PC-9 (cell line): ENCODE data around the gene TMEM42. TPM values are rescaled to one million over a fixed set of nuclear protein-coding genes. Genes with fewer than 3 reads are reported as not detected.

ENCODE experiments used
- BruUV-seq: library from RNA; stranded (reverse); fragments of 400-500 nt; replicated peaks from 2 replicates; lab custom pipeline; 2021; lab: Mats Ljungman, UMichigan
- CTCF ChIA-PET: fragments of 300-600 bp; sonication (Branson Sonifier 250); formaldehyde crosslinking; loops from one replicate; lab custom pipeline; 2022; ENCODE audit warnings: antibody characterized with exemption; lab: Charles Lee
- POLR2A ChIA-PET: fragments of 300-600 bp; sonication (Branson Sonifier 250); formaldehyde crosslinking; loops from one replicate; lab custom pipeline; 2022; ENCODE audit warnings: antibody characterized with exemption; ENCODE audit not compliant: unreplicated experiment; lab: Charles Lee
- DNase-seq, 2 experiments: peaks; one replicate each; pipeline versions ENCODE4 v3.0.0 to v3.0.0-alpha.2; 2015 to 2022; ENCODE audit warnings: mixed read lengths in 1 of 2
- H2AFZ ChIP-seq: fragments of 200-600 bp; sonication (generic); 2 replicates; pipeline ENCODE4 v1.8.1; 2017; ENCODE audit warnings: antibody characterized with exemption
- H3F3A ChIP-seq: fragments of 200-600 bp; sonication (generic); 2 replicates; pipeline ENCODE4 v1.8.1; 2017; ENCODE audit warnings: antibody characterized with exemption, mild to moderate bottlenecking, low read depth; ENCODE audit not compliant: insufficient read depth
- H3K27ac ChIP-seq: fragments of 200-600 bp; sonication (generic); 2 replicates; pipeline ENCODE4 v1.6.1; 2016; ENCODE audit warnings: mixed run types
- H3K27me3 ChIP-seq: fragments of 200-600 bp; sonication (generic); 2 replicates; pipeline ENCODE4 v1.6.1; 2016; ENCODE audit warnings: low read depth, mixed run types; ENCODE audit not compliant: insufficient read depth
- H3K36me3 ChIP-seq: fragments of 200-600 bp; sonication (generic); 2 replicates; pipeline ENCODE4 v1.6.1; 2016; ENCODE audit warnings: low read depth, mixed run types
- H3K4me1 ChIP-seq: fragments of 200-600 bp; sonication (generic); replicated peaks from 2 replicates; pipeline ENCODE4 v1.6.1; 2016; ENCODE audit warnings: mixed run types; ENCODE audit not compliant: insufficient read depth
- H3K4me2 ChIP-seq: fragments of 200-600 bp; sonication (generic); 2 replicates; pipeline ENCODE4 v1.6.1; 2017; ENCODE audit warnings: mixed run types
- H3K4me3 ChIP-seq: fragments of 200-600 bp; sonication (generic); 2 replicates; pipeline ENCODE4 v1.6.1; 2016; ENCODE audit warnings: mixed run types
- H3K79me2 ChIP-seq: fragments of 200-600 bp; sonication (generic); 2 replicates; pipeline ENCODE4 v1.6.1; 2017; ENCODE audit warnings: low read depth, mixed run types
- H3K9me2 ChIP-seq: fragments of 200-600 bp; sonication (generic); 2 replicates; pipeline ENCODE4 v1.8.1; 2017; ENCODE audit warnings: mild to moderate bottlenecking; ENCODE audit not compliant: insufficient read depth
- H3K9me3 ChIP-seq: fragments of 200-600 bp; sonication (generic); 2 replicates; pipeline ENCODE4 v1.8.1; 2016; ENCODE audit warnings: low read depth; ENCODE audit not compliant: insufficient read depth
- H4K20me1 ChIP-seq: fragments of 200-600 bp; sonication (generic); 2 replicates; pipeline ENCODE4 v1.8.1; 2017; ENCODE audit not compliant: insufficient read depth
- EZH2 ChIP-seq: fragments of 200-600 bp; sonication (generic); IDR thresholded peaks from 2 replicates; pipeline ENCODE4 v1.8.0; 2017; ENCODE audit warnings: antibody characterized with exemption, low read depth
- intact Hi-C: fragments of 100-400 bp; cut with micrococcal nuclease; formaldehyde crosslinking; loops from one replicate; pipeline ENCODE4 v1.10.0; 2022; ENCODE audit not compliant: unreplicated experiment
- total RNA-seq: library from RNA; stranded (reverse); gene quantifications from 2 replicates; pipeline ENCODE4 v1.2.3, GENCODE V29; 2021
- TF ChIP-seq, protein P1 (sequence below): fragments of 200-600 bp; sonication (generic); conservative IDR thresholded peaks from 2 replicates; pipeline ENCODE4 v1.6.1; 2017; ENCODE audit warnings: mixed run types, antibody characterized with exemption, mild to moderate bottlenecking, moderate library complexity

The TMEM42 gene
- total RNA-seq, 1 experiment from 2014 or later: 18.2 TPM

DNA sequence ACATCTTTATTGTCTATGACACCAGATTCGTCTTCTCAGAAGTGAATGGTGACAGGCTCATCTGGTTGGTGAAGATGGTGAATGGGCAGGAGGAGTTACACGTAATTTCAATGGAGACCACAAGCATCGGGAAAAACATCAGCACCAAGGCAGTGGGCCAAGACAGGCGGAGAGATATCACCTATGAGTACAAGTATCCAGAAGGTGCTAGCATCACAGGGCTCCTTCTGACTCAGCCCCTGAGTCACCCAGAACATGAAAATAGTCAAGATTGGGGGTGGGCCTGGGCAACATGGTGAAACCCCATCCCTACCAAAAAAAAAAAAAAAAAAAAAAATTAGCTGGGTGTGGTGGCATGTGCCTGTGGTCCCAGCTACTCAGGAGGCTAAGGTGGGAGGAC lies 45.3 kb downstream of the TMEM42 start:
- Histone ChIP-seq H3K9me2 (no peaks in the 10 kb centered on the region), H3K9me3 (no peaks in the 10 kb centered on the region), H3K36me3 (no peaks in the 10 kb centered on the region), H3K27me3 (no peaks in the 10 kb centered on the region), H3K4me1 (no peaks in the 10 kb centered on the region), H3K79me2 (no peaks in the 10 kb centered on the region), H3K4me2 (no peak overlapping the region), H3K27ac (no peak overlapping the region), H3K4me3 (no peak overlapping the region), H4K20me1 (no peaks in the 10 kb centered on the region), H2AFZ (no peak overlapping the region), H3F3A (no peaks in the 10 kb centered on the region)
- intact Hi-C loops: no loop called here
- DNase-seq: no peak
- no peak for TF ChIP-seq EZH2
- TF ChIP-seq, protein P1, sequence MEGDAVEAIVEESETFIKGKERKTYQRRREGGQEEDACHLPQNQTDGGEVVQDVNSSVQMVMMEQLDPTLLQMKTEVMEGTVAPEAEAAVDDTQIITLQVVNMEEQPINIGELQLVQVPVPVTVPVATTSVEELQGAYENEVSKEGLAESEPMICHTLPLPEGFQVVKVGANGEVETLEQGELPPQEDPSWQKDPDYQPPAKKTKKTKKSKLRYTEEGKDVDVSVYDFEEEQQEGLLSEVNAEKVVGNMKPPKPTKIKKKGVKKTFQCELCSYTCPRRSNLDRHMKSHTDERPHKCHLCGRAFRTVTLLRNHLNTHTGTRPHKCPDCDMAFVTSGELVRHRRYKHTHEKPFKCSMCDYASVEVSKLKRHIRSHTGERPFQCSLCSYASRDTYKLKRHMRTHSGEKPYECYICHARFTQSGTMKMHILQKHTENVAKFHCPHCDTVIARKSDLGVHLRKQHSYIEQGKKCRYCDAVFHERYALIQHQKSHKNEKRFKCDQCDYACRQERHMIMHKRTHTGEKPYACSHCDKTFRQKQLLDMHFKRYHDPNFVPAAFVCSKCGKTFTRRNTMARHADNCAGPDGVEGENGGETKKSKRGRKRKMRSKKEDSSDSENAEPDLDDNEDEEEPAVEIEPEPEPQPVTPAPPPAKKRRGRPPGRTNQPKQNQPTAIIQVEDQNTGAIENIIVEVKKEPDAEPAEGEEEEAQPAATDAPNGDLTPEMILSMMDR: no peak
- ChIA-PET CTCF (no interaction called here), POLR2A (interaction anchor here (0.6 kb wide), 1 partner anchor 146 kb away, joined by 3 read pairs; the partner anchor contains the start of genes KIAA1143 and KIF15)
- no TSS peak for BruUV-seq

DNA sequence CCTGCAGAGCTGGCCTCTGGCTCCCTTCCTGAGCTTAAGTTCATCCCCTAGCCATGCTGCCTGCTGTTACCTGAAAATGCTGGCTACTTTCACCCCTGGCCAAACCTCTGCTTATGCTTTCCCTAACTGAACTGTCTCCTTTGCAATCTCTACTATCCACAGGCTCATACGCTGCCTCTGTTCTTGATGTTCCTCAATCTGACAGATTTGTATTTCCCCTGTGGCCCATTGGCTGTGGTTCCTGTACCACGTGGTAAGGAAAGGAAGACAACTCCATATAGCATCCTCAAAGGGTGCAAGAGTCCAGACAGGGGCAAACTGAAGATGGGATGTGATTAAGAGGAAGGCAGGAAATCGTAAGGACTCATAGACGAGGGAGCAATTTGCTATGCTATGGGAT lies 45.9 kb downstream of the TMEM42 start:
- intact Hi-C loops: no loop called here
- Histone ChIP-seq H3K4me2 (no peak overlapping the region), H3K27ac (no peak overlapping the region), H3K9me3 (no peaks in the 10 kb centered on the region), H3K4me3 (no peak overlapping the region), H3F3A (no peaks in the 10 kb centered on the region), H3K27me3 (no peaks in the 10 kb centered on the region), H3K4me1 (no peaks in the 10 kb centered on the region), H4K20me1 (no peaks in the 10 kb centered on the region), H3K36me3 (no peaks in the 10 kb centered on the region), H3K9me2 (no peaks in the 10 kb centered on the region), H3K79me2 (no peaks in the 10 kb centered on the region), H2AFZ (no peak overlapping the region)
- POLR2A ChIA-PET: interaction anchor here (0.5 to 0.6 kb wide), 2 partner anchors 34 to 146 kb away, joined by 3 read pairs; partner anchors contain the start of genes KIAA1143 and KIF15
- no peak for TF ChIP-seq EZH2
- TF ChIP-seq, protein P1: no peak
- CTCF ChIA-PET: no interaction called here
- no TSS peak for BruUV-seq
- DNase-seq: no peak

DNA sequence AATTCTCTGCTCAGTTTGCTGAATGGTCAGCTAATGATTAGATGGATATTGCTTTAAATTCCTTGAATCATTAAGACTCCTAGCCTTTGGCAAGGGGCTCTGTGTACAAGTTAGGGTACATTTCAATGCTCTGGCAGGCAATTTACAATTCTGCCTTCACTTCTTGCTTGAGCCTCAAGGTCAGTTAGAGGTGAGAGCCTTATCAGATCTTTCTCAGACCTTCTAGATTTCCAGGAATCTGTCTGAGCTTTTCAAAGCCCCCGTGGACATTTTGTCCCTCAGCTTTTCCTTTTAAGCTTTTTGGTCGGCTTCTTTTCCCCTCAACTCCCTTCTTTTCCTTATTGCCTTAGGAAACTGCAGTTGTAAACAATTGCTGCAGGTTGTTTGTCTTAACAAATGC lies 47.4 kb downstream of the TMEM42 start:
- intact Hi-C loops: no loop called here
- Histone ChIP-seq H3K9me2 (no peaks in the 10 kb centered on the region), H3K4me2 (no peak overlapping the region), H4K20me1 (no peaks in the 10 kb centered on the region), H3K27ac (no peak overlapping the region), H2AFZ (no peak overlapping the region), H3K9me3 (no peaks in the 10 kb centered on the region), H3K79me2 (no peaks in the 10 kb centered on the region), H3F3A (no peaks in the 10 kb centered on the region), H3K4me1 (no peaks in the 10 kb centered on the region), H3K27me3 (no peaks in the 10 kb centered on the region), H3K36me3 (no peaks in the 10 kb centered on the region), H3K4me3 (no peak overlapping the region)
- CTCF ChIA-PET: no interaction called here
- TF ChIP-seq EZH2: no peak
- TF ChIP-seq, protein P1: no peak
- POLR2A ChIA-PET: no interaction called here
- BruUV-seq: no TSS peak
- DNase-seq: no peak
